Hepatocyte (in vitro differentiated cells): ENCODE results near the gene ZSWIM7.

ENCODE experiments used
- EZH2phosphoT487 ChIP-seq: fragments of 200-600 bp; sonication (generic); IDR thresholded peaks from one replicate; pipeline ENCODE4 v1.6.1; 2018; ENCODE audit warnings: antibody characterized with exemption, mild to moderate bottlenecking, low read depth, moderate library complexity; ENCODE audit not compliant: unreplicated experiment, severe bottlenecking
- TF ChIP-seq, protein P1 (sequence below): fragments of 200-600 bp; sonication (generic); IDR thresholded peaks from 2 replicates; pipeline ENCODE4 v1.5.1; 2016; ENCODE audit warnings: antibody characterized with exemption, mild to moderate bottlenecking; ENCODE audit not compliant: poor library complexity

DNA sequence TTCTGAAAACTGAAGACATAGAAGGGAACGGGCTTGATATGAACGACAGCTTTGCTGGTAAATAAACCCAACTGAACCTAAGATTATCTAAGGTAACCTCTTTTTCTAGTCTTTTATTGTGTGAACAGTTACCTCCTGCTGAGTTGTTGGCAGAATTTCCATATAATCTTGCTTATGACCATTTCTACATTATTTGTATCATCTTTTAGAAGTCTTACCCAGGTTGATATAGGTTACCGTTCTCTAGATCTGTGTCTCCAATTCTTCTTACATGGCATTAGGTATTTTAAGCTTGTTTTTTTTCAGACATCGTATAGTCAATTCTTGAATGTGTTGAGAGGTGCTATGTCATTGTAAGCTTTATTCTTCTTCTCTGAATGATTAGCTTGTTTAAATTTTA, 24.4 kb upstream of the ZSWIM7 start:
- TF ChIP-seq, protein P1, sequence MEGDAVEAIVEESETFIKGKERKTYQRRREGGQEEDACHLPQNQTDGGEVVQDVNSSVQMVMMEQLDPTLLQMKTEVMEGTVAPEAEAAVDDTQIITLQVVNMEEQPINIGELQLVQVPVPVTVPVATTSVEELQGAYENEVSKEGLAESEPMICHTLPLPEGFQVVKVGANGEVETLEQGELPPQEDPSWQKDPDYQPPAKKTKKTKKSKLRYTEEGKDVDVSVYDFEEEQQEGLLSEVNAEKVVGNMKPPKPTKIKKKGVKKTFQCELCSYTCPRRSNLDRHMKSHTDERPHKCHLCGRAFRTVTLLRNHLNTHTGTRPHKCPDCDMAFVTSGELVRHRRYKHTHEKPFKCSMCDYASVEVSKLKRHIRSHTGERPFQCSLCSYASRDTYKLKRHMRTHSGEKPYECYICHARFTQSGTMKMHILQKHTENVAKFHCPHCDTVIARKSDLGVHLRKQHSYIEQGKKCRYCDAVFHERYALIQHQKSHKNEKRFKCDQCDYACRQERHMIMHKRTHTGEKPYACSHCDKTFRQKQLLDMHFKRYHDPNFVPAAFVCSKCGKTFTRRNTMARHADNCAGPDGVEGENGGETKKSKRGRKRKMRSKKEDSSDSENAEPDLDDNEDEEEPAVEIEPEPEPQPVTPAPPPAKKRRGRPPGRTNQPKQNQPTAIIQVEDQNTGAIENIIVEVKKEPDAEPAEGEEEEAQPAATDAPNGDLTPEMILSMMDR: no peak
- no peak for TF ChIP-seq EZH2phosphoT487
